GM21367 (cell line): ENCODE data around the gene DBF4B.

ENCODE experiments used
- ATAC-seq: cut with Tn5 transposase; IDR thresholded peaks from one replicate; pipeline ENCODE4 v1.9.1; 2021; ENCODE audit not compliant: unreplicated experiment

Gene DBF4B

GRCh38 chr17:44796731-44797130 is 88.3 kb downstream of the DBF4B start:
- no peak for ATAC-seq

GRCh38 chr17:44797802-44798201 is 89.3 kb downstream of the DBF4B start:
- ATAC-seq = no peak

GRCh38 chr17:44798356-44798755 is 89.9 kb downstream of the DBF4B start:
- no peak for ATAC-seq
